ENCODE results near the gene JTB. TPM values are rescaled to one million over a fixed set of nuclear protein-coding genes. Genes with fewer than 3 reads are reported as not detected.

The JTB gene
- polyA plus RNA-seq, 3 donors: 150 to 391 (median 312) TPM

GRCh38 chr1:153929981-153930948 lies 47.2 kb downstream of the JTB start:
- Mint-ChIP-seq H3K4me3 (no peak overlapping the region), H3K4me1 (peaks cover 9% of the 10 kb centered on the region), H3K9me3 (no peaks in the 10 kb centered on the region), H3K27me3 (ENCODE audit: low read depth in 3 of 3) (peaks cover 0 to 5% (median 0%) of the 10 kb centered on the region in 3 donors), H3K36me3 (peaks cover 53 to 65% of the 10 kb centered on the region in 2 donors), H3K27ac (peak overlapping the region in 4 of 7 donors; percentile 15 to 40 (median 33))
- intact Hi-C loops (cut with micrococcal nuclease): no loop called here
- Histone ChIP-seq H3K9ac (ENCODE audit: insufficient read depth, low read length, poor library complexity, severe bottlenecking) (no peak overlapping the region), H3K27me3 (ENCODE audit: control insufficient read depth in 2 of 2, insufficient read depth in 2 of 2, low read length in 2 of 2) (no peaks in the 10 kb centered on the region), H2AFZ (ENCODE audit: insufficient read depth, low read depth, low read length, poor library complexity, severe bottlenecking) (no peak overlapping the region), H3K4me3 (replicated peaks in 1 of 3; ENCODE audit: low read depth in 2 of 3, low read length in 3 of 3) (no peak overlapping the region), H3K9me3 (replicated peaks in 1 of 2; ENCODE audit: control insufficient read depth in 1 of 2, insufficient read depth in 1 of 2, low read length in 2 of 2) (no peaks in the 10 kb centered on the region), H3K4me2 (replicated peaks; ENCODE audit: extremely low read depth, low read length, poor library complexity, severe bottlenecking) (no peak overlapping the region), H3K79me2 (ENCODE audit: insufficient read depth, low read length) (no peaks in the 10 kb centered on the region), H4K20me1 (ENCODE audit: insufficient read depth, low read length) (peaks cover 62% of the 10 kb centered on the region), H3K4me1 (ENCODE audit: control insufficient read depth in 1 of 2, insufficient read depth in 2 of 2, low read length in 2 of 2) (no peaks in the 10 kb centered on the region), H3K36me3 (replicated peaks in 1 of 2; ENCODE audit: control insufficient read depth in 1 of 2, insufficient read depth in 2 of 2, low read length in 2 of 2) (peaks cover 57 to 63% of the 10 kb centered on the region in 2 donors), H3K27ac (ENCODE audit: low read depth in 1 of 2, low read length in 2 of 2) (no peak overlapping the region)
- DNase-seq: peak in 1 of 3 donors; percentile 2
- TF ChIP-seq CTCF (IDR thresholded peaks at IDR 0.05): no peak
- WGBS (ENCODE audit: insufficient coverage): 96% methylated on average over 4 of the region's 14 CpGs

- Histone ChIP-seq H4K20me1 (ENCODE audit: insufficient read depth, low read length) (peaks cover 54% of the 10 kb centered on the region), H3K79me2 (ENCODE audit: insufficient read depth, low read length) (no peaks in the 10 kb centered on the region), H3K36me3 (replicated peaks in 1 of 2; ENCODE audit: control insufficient read depth in 1 of 2, insufficient read depth in 2 of 2, low read length in 2 of 2) (peaks cover 49 to 54% of the 10 kb centered on the region in 2 donors), H3K9ac (ENCODE audit: insufficient read depth, low read length, poor library complexity, severe bottlenecking) (no peak overlapping the region), H3K4me1 (ENCODE audit: control insufficient read depth in 1 of 2, insufficient read depth in 2 of 2, low read length in 2 of 2) (peaks cover 0 to 2% of the 10 kb centered on the region in 2 donors), H3K4me3 (replicated peaks in 1 of 3; ENCODE audit: low read depth in 2 of 3, low read length in 3 of 3) (no peak overlapping the region), H3K27ac (ENCODE audit: low read depth in 1 of 2, low read length in 2 of 2) (no peak overlapping the region), H3K27me3 (ENCODE audit: control insufficient read depth in 2 of 2, insufficient read depth in 2 of 2, low read length in 2 of 2) (no peaks in the 10 kb centered on the region), H3K9me3 (replicated peaks in 1 of 2; ENCODE audit: control insufficient read depth in 1 of 2, insufficient read depth in 1 of 2, low read length in 2 of 2) (no peaks in the 10 kb centered on the region), H3K4me2 (replicated peaks; ENCODE audit: extremely low read depth, low read length, poor library complexity, severe bottlenecking) (no peak overlapping the region), H2AFZ (ENCODE audit: insufficient read depth, low read depth, low read length, poor library complexity, severe bottlenecking) (no peak overlapping the region)
- H3K27me3 Mint-ChIP-seq (ENCODE audit: low read depth in 3 of 3): peaks cover 0 to 5% (median 0%) of the 10 kb centered on the region in 3 donors
- peak overlapping the region in 4 of 7 donors; percentile 40 to 68 (median 54) for H3K27ac Mint-ChIP-seq
- DNase-seq: no peak
- H3K36me3 Mint-ChIP-seq: peaks cover 44 to 57% of the 10 kb centered on the region in 2 donors
- peaks cover 11% of the 10 kb centered on the region for H3K4me1 Mint-ChIP-seq
- intact Hi-C loops (cut with micrococcal nuclease): no loop called here
- no peak for TF ChIP-seq CTCF (IDR thresholded peaks at IDR 0.05)
- no peak overlapping the region for H3K4me3 Mint-ChIP-seq
- no peaks in the 10 kb centered on the region for H3K9me3 Mint-ChIP-seq
- 92% methylated on average over 2 of the region's 5 CpGs for WGBS (ENCODE audit: insufficient coverage)
Measured at GRCh38 chr1:153929426-153929825, 48.0 kb downstream of the JTB start.
